ENCODE results near the gene ARMC12. TPM values are rescaled to one million over a fixed set of nuclear protein-coding genes. Genes with fewer than 3 reads are reported as not detected.

The ARMC12 gene
- total RNA-seq, 1 donor = 0.43 TPM

- no peak overlapping the region for H3K4me3 ChIP-seq (ENCODE audit: low read depth, low read length)
- no peak for TF ChIP-seq CTCF (IDR thresholded peaks at IDR 0.05; ENCODE audit: insufficient read depth, low read depth, low read length)
- DNase-seq (ENCODE audit: low read depth) = no peak
These were observed 44.5 kb downstream of the ARMC12 start for GRCh38 chr6:35781290-35781689.

- DNase-seq (ENCODE audit: low read depth) = no peak
- TF ChIP-seq CTCF (IDR thresholded peaks at IDR 0.05; ENCODE audit: insufficient read depth, low read depth, low read length) = no peak
- no peak overlapping the region for H3K4me3 ChIP-seq (ENCODE audit: low read depth, low read length)
These were observed 45.6 kb downstream of the ARMC12 start for GRCh38 chr6:35782424-35782823.

GRCh38 chr6:35784200-35784599, 47.4 kb downstream of the ARMC12 start:
- no peak for DNase-seq (ENCODE audit: low read depth)
- no peak for TF ChIP-seq CTCF (IDR thresholded peaks at IDR 0.05; ENCODE audit: insufficient read depth, low read depth, low read length)
- no peak overlapping the region for H3K4me3 ChIP-seq (ENCODE audit: low read depth, low read length)

- no peak for DNase-seq (ENCODE audit: low read depth)
- no peak for TF ChIP-seq CTCF (IDR thresholded peaks at IDR 0.05; ENCODE audit: insufficient read depth, low read depth, low read length)
These were observed 49.4 kb downstream of the ARMC12 start for GRCh38 chr6:35786272-35786671.

GRCh38 chr6:35786810-35787209, 50.0 kb downstream of the ARMC12 start:
- DNase-seq (ENCODE audit: low read depth) = no peak
- no peak for TF ChIP-seq CTCF (IDR thresholded peaks at IDR 0.05; ENCODE audit: insufficient read depth, low read depth, low read length)
- H3K4me3 ChIP-seq (ENCODE audit: low read depth, low read length) = no peak overlapping the region

More at GRCh38 chr6:35786272-35786671, 49.4 kb downstream of the ARMC12 start:
- H3K4me3 ChIP-seq (ENCODE audit: low read depth, low read length) = no peak overlapping the region

GRCh38 chr6:35787266-35788218, 50.7 kb downstream of the ARMC12 start:
- no peak for TF ChIP-seq CTCF (IDR thresholded peaks at IDR 0.05; ENCODE audit: insufficient read depth, low read depth, low read length)
- no peak overlapping the region for H3K4me3 ChIP-seq (ENCODE audit: low read depth, low read length)
- DNase-seq (ENCODE audit: low read depth) = no peak
